IPS-18a (cell line): ENCODE data around the gene CCDC80.
A peak's percentile ranks its signal among the peaks of the same experiment; 100 is the strongest.

Source experiments
- H3K27ac ChIP-seq: one replicate; pipeline ENCODE4 v1.5.1; 2013; ENCODE audit warnings: low read length
- H3K27me3 ChIP-seq: one replicate; pipeline ENCODE4 v1.6.1; 2013; ENCODE audit warnings: mild to moderate bottlenecking, low read length; ENCODE audit not compliant: control insufficient read depth, insufficient read depth
- H3K36me3 ChIP-seq: one replicate; pipeline ENCODE4 v1.6.1; 2013; ENCODE audit warnings: low read depth, low read length; ENCODE audit not compliant: control insufficient read depth
- H3K4me1 ChIP-seq: one replicate; pipeline ENCODE4 v1.6.1; 2013; ENCODE audit warnings: low read depth, low read length; ENCODE audit not compliant: control insufficient read depth
- H3K4me3 ChIP-seq: one replicate; pipeline ENCODE4 v1.5.1; 2013; ENCODE audit warnings: low read length
- H3K9ac ChIP-seq: one replicate; pipeline ENCODE4 v1.6.1; 2013; ENCODE audit warnings: mild to moderate bottlenecking, low read length, moderate library complexity
- H3K9me3 ChIP-seq: one replicate; pipeline ENCODE4 v1.6.1; 2013; ENCODE audit warnings: low read depth, low read length; ENCODE audit not compliant: control insufficient read depth

Gene CCDC80

DNA sequence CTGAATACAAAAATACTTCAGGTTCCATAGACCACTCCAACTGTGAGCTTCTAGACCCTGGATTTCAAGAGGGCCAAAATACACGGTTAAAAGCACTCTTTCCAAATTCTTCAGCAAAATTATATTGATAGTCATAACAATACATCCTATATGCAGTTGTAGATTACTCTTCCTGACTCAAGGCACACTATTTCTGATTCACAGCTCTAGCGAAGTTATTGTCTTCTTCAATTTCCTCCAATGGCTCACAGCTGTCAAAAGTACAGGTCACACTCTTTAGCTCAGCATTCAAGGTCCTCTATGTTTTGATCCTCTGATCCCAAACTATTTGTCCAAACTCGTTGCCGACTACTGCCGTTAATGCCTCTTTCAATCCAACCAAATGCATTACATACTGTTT, 13.5 kb upstream of the CCDC80 start:
- Histone ChIP-seq H3K27me3 (no peaks in the 10 kb centered on the region), H3K4me3 (no peak overlapping the region), H3K4me1 (no peaks in the 10 kb centered on the region), H3K36me3 (no peaks in the 10 kb centered on the region), H3K27ac (no peak overlapping the region), H3K9ac (no peak overlapping the region), H3K9me3 (no peaks in the 10 kb centered on the region)

DNA sequence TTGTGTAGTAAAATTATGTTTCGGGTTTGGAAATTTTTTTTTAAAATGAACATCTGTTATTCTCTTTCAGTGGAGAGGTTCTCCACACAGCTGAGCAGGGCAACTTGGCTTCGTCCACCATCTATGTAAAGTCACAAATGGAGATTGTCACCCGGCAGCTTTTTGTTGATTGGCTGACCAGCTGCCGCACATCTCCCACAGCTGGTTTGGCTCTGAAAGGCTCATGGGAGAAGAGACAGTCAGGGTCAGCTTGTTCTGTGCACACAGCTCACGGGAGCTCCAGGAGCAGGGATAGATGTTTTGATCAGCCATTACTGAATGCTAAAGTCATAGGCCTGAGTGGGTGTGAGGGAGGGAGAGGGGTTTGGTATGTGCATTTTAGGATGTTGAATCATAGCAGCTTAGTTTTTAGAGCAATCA, 12.9 kb upstream of the CCDC80 start:
- no peak overlapping the region for H3K27ac ChIP-seq
- H3K36me3 ChIP-seq, result no peaks in the 10 kb centered on the region
- no peak overlapping the region for H3K9ac ChIP-seq
- H3K9me3 ChIP-seq, result no peaks in the 10 kb centered on the region
- no peak overlapping the region for H3K4me3 ChIP-seq
- no peaks in the 10 kb centered on the region for H3K27me3 ChIP-seq
- H3K4me1 ChIP-seq, result no peaks in the 10 kb centered on the region

DNA sequence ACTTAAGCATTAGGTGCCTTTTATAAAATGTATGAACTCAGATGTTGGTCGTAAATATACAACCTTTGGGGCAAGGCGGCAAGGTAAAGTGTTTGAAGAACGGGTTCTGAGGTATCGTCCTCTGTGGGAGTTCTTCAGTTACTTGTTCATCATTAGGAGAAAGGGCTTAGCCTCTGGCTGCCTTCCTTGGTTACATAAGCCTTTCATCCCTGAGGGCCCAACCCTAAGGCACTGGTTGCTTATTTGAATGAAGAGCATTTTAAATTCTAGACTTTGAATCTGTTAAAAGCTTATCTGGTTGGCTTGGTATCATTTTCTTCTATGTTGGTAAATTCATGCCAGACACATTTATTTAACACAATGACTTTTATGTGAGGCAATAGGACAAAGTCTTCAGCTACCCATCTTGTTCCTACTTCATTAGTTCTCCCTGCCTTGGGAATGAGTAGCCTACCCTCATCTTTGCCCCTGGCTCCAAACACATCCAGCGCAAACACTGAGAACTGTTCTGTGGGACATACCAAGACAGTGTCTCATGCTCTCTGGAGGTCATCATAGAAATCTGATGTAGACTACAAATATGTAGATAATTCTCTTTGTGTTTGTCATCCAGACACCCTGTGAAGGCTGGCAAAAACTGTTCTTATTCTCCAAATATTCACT, 12.4 kb upstream of the CCDC80 start:
- Histone ChIP-seq H3K4me3 (no peak overlapping the region), H3K4me1 (no peaks in the 10 kb centered on the region), H3K9me3 (no peaks in the 10 kb centered on the region), H3K27me3 (no peaks in the 10 kb centered on the region), H3K9ac (no peak overlapping the region), H3K36me3 (no peaks in the 10 kb centered on the region), H3K27ac (no peak overlapping the region)

DNA sequence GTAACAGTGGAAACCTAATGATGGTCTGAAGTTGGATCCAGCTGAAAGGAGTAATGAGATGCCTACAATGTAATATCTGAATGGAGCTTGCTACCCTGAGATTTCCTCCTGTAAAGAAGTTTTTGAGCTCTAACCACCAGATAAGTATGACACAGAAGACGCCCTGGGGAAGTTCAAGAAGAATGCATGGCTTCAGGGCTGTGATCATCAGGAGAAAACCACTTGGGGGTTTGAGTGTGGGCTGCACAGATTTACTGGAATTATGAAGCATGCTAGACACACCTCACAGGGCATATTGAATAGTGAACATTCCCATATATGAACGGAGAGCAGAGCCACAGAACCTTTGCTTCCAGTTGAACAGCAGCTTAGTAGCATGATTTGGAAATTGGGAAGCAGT, 10.6 kb upstream of the CCDC80 start:
- H3K36me3 ChIP-seq, result no peaks in the 10 kb centered on the region
- H3K27me3 ChIP-seq, result no peaks in the 10 kb centered on the region
- no peaks in the 10 kb centered on the region for H3K9me3 ChIP-seq
- H3K27ac ChIP-seq, result no peak overlapping the region
- H3K4me3 ChIP-seq, result no peak overlapping the region
- peaks cover 10% of the 10 kb centered on the region for H3K4me1 ChIP-seq
- no peak overlapping the region for H3K9ac ChIP-seq

DNA sequence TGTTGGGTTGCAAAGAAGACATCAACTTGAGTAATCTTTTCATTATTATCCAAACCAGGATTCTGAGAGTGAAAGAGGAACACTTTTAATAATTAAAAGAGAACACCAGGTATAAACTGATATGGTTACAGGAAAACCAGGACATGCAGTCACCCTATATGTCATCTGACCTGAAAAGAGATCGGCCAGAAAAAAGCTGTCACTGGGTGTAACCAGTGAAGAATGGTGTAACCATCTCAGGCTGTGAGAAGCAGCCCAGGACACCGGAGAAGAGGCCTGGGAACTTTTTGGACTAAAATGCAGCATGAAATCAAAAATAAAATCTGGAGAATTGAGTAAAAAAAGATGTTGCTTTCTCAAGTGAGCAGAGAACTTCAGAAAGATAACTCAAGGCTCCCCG, 10.1 kb upstream of the CCDC80 start:
- Histone ChIP-seq H3K4me1 (peaks cover 12% of the 10 kb centered on the region), H3K9ac (no peak overlapping the region), H3K27ac (no peak overlapping the region), H3K4me3 (no peak overlapping the region), H3K27me3 (no peaks in the 10 kb centered on the region), H3K9me3 (no peaks in the 10 kb centered on the region), H3K36me3 (no peaks in the 10 kb centered on the region)

DNA sequence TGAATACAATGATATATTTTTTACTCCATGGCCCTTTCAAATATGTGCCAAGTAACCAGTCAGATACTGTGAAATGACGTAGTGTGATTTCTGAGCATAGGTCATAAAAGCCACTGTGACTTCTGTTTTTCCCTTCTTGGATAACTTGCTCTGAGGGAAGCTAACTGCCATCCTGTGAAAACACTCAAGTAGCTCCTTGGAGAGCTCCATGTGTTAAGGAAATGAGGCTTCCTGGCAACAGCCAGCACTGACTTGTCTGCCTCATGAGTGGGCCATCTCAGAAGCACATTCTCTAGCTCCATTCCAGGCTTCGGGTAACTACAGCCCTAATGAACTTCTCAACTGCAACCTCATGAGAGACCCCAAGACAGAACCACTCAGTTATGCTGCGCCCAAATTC, 9.5 kb upstream of the CCDC80 start:
- H3K36me3 ChIP-seq, result no peaks in the 10 kb centered on the region
- H3K27ac ChIP-seq, result no peak overlapping the region
- H3K27me3 ChIP-seq, result no peaks in the 10 kb centered on the region
- H3K9ac ChIP-seq, result no peak overlapping the region
- H3K4me1 ChIP-seq, result peaks cover 12% of the 10 kb centered on the region
- H3K4me3 ChIP-seq, result no peak overlapping the region
- no peaks in the 10 kb centered on the region for H3K9me3 ChIP-seq

DNA sequence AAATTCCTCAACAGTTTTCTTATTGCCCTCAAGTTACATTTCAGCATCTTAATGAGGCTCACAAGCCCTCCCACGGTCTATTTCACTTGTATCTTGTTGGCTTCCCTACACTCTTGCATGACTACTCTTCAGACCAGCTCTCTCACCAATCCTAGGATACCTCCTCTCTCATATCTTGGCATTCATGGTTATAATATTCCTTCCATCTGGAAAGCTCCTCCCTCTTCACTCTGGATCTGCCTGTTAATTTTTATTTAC, 8.5 kb upstream of the CCDC80 start:
- H3K9ac ChIP-seq, result no peak overlapping the region
- H3K4me3 ChIP-seq, result no peak overlapping the region
- no peak overlapping the region for H3K27ac ChIP-seq
- peaks cover 12% of the 10 kb centered on the region for H3K4me1 ChIP-seq
- H3K27me3 ChIP-seq, result no peaks in the 10 kb centered on the region
- H3K36me3 ChIP-seq, result no peaks in the 10 kb centered on the region
- no peaks in the 10 kb centered on the region for H3K9me3 ChIP-seq

DNA sequence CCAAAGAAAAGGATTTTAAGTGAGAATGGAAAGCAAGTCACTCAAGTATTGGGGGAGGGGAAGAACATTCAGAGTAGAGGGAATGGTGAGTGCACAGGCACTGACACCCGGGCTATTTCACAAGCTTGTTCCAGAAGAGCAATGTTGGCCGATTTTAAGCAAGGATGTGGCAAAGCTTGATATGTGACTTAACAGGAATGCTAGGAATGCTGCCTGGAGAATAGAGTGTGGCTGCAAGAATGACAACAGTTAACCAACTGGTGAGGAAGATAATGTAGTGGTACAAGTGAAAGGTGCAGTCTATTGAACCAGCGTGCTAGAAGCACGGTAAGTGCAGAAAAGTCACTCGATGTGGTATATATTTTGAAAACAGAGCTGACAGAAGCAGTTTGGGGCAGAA, 6.2 kb upstream of the CCDC80 start:
- Histone ChIP-seq H3K4me3 (peak overlapping the region; percentile 22), H3K9me3 (no peaks in the 10 kb centered on the region), H3K4me1 (peaks cover 32% of the 10 kb centered on the region), H3K36me3 (no peaks in the 10 kb centered on the region), H3K9ac (no peak overlapping the region), H3K27me3 (no peaks in the 10 kb centered on the region), H3K27ac (no peak overlapping the region)

DNA sequence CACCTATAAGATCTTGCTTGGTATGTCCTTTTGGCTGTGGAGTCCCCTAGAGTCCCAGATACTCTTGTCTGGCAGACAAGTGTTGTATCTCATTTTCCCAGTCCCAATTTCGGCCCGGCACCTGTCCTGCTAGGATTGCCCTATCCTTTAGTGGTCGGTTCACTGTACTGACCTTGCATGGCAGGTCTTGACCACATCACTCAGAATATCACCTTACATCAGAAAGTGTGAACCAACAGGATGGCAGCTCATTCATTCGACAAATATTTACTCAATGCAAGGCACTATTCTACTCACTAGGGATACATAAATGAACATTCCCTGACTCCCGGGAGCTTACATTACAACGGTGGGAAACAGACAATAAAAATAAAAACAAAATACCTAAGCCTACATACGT, 5.7 kb upstream of the CCDC80 start:
- H3K27me3 ChIP-seq, result no peaks in the 10 kb centered on the region
- H3K9ac ChIP-seq, result no peak overlapping the region
- H3K9me3 ChIP-seq, result no peaks in the 10 kb centered on the region
- H3K36me3 ChIP-seq, result no peaks in the 10 kb centered on the region
- peak overlapping the region; percentile 22 for H3K4me3 ChIP-seq
- H3K27ac ChIP-seq, result no peak overlapping the region
- H3K4me1 ChIP-seq, result peaks cover 37% of the 10 kb centered on the region

DNA sequence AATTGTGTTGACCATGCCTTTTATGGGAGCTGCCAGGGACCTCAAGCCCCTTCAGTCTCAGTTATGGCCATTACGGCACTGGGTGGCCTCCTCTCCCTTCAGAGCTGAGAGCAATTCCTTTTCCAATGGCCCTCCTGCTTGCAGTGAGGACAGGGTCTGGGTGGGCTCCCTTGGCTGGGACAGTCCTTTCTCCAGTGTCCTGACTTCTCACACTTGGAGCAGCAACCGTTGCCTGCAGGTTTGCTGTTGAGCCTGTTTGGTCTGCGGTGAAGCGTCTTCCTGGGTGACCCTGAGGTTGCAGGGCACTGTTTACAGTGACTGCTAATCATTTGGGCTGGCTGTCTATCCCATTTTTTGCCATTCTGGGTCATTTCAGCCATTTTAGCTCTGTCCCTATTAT, 3.5 kb upstream of the CCDC80 start:
- H3K4me3 ChIP-seq, result no peak overlapping the region
- H3K27ac ChIP-seq, result no peak overlapping the region
- no peaks in the 10 kb centered on the region for H3K9me3 ChIP-seq
- H3K9ac ChIP-seq, result no peak overlapping the region
- H3K36me3 ChIP-seq, result no peaks in the 10 kb centered on the region
- H3K27me3 ChIP-seq, result no peaks in the 10 kb centered on the region
- peaks cover 50% of the 10 kb centered on the region for H3K4me1 ChIP-seq

DNA sequence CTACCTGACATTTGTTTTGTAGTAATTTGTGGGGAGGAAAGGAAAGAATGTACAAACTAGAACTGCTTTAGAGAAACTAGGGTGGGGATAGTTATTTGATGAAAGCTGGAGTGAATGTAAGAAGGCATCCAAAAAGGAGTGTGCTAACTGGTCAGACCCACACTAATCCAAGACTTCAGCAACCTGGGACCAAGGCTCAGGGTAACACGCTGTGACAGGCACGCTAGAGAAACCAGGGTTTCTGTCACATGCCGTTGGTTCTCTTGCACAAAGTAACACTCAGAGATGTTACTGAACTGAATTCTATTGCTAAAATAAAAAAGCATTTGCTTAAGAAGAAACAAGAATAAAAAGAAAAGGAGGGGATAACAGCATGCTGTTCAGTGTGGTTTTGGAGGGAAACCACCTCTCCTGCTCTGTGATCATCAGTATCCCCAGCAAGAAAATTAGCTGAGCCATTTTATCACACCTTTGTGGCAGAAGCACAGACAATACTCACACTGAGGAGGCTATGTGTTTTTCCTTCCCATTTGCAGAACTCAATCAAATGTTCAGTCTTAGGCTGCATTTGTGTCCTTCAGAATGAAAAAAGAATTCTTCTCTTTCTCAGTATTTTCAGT, 2.8 kb upstream of the CCDC80 start:
- no peak overlapping the region for H3K4me3 ChIP-seq
- H3K9ac ChIP-seq, result no peak overlapping the region
- H3K27me3 ChIP-seq, result no peaks in the 10 kb centered on the region
- no peak overlapping the region for H3K27ac ChIP-seq
- no peaks in the 10 kb centered on the region for H3K36me3 ChIP-seq
- H3K4me1 ChIP-seq, result peaks cover 50% of the 10 kb centered on the region
- H3K9me3 ChIP-seq, result no peaks in the 10 kb centered on the region

DNA sequence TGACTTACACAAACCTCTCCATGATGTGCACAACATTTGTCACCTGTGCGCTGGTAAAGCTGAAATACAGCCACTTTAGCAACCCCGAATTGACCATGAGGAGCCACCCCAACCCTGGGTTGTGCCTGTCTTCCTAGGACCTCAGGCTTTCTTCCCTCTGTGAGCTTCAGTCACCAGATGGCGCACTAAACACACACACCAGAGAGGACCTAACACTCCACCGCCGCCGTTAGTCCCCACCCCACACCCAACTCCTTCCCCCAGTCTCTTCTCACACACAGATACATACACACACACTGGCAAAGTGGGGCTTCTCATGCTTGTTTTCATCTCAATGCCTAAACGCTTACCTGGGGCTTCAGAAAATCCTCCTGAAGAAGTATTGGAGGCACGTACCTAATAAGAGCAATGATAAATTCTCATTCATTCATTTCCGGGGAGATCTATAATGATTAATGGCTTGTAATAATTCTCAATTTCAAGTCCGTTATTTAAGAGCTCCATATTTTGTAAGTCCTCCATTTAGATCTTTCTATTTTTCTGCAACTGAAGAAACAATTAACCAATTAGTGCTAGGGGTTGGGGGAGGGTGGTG, 2.1 kb upstream of the CCDC80 start:
- no peak overlapping the region for H3K4me3 ChIP-seq
- no peak overlapping the region for H3K27ac ChIP-seq
- H3K9ac ChIP-seq, result no peak overlapping the region
- no peaks in the 10 kb centered on the region for H3K36me3 ChIP-seq
- peaks cover 50% of the 10 kb centered on the region for H3K4me1 ChIP-seq
- no peaks in the 10 kb centered on the region for H3K9me3 ChIP-seq
- H3K27me3 ChIP-seq, result no peaks in the 10 kb centered on the region
